Brain pericyte (primary cell): ENCODE results near the gene IER2.

ENCODE experiments used
- DNase-seq: peaks from one replicate; pipeline ENCODE4 v3.0.0-alpha.2; 2012; ENCODE audit warnings: low read depth, low spot score

The IER2 gene

GRCh38 chr19:13118424-13119193 lies 31.6 kb upstream of the IER2 start:
- DNase-seq: no peak

- DNase-seq: no peak
Measured at GRCh38 chr19:13119627-13120026, 30.6 kb upstream of the IER2 start.

GRCh38 chr19:13120031-13120430 lies 30.2 kb upstream of the IER2 start:
- DNase-seq: no peak

GRCh38 chr19:13120817-13121216 lies 29.4 kb upstream of the IER2 start:
- peak; percentile 76 for DNase-seq

GRCh38 chr19:13121551-13122274 lies 28.5 kb upstream of the IER2 start:
- no peak for DNase-seq

- DNase-seq: no peak
Measured at GRCh38 chr19:13122275-13122878, 27.8 kb upstream of the IER2 start.

GRCh38 chr19:13122980-13123957 lies 26.9 kb upstream of the IER2 start:
- DNase-seq: no peak

GRCh38 chr19:13127051-13127450 lies 23.2 kb upstream of the IER2 start:
- no peak for DNase-seq

- no peak for DNase-seq
Measured at GRCh38 chr19:13127811-13128575, 22.2 kb upstream of the IER2 start.

GRCh38 chr19:13128583-13128982 lies 21.6 kb upstream of the IER2 start:
- no peak for DNase-seq

- no peak for DNase-seq
Measured at GRCh38 chr19:13129384-13129783, 20.8 kb upstream of the IER2 start.

- no peak for DNase-seq
Measured at GRCh38 chr19:13130886-13131490, 19.2 kb upstream of the IER2 start.

GRCh38 chr19:13132471-13133180 lies 17.6 kb upstream of the IER2 start:
- DNase-seq: no peak

GRCh38 chr19:13133241-13133870 lies 16.9 kb upstream of the IER2 start:
- DNase-seq: no peak

- DNase-seq: no peak
Measured at GRCh38 chr19:13134626-13135025, 15.6 kb upstream of the IER2 start.

- no peak for DNase-seq
Measured at GRCh38 chr19:13135068-13136062, 14.8 kb upstream of the IER2 start.

GRCh38 chr19:13137290-13137794 lies 12.9 kb upstream of the IER2 start:
- DNase-seq: no peak
